ENCODE measurements around the gene MIF. TPM values are rescaled to one million over a fixed set of nuclear protein-coding genes. Genes with fewer than 3 reads are reported as not detected.
"Not testable (repeated sequence)": the region's sequence is repeated elsewhere in the genome, so short reads cannot be mapped to it uniquely, and the experiment has no call there.

The MIF gene
- total RNA-seq, 2 experiments from 2014 or later, result 1,115 to 1,141 TPM

GRCh38 chr22:23862103-23862502, 32.1 kb upstream of the MIF start:
- ChIA-PET POLR2A (no interaction called here), CTCF (interaction anchor here (0.6 to 2.1 kb wide), 5 partner anchors 11 to 165 kb away, joined by 3 to 6 read pairs (median 4); no protein-coding TSS in a partner anchor)

GRCh38 chr22:23864499-23865154, 29.6 kb upstream of the MIF start:
- CTCF ChIA-PET, result interaction anchor here (1.4 kb wide), 1 partner anchor 15 kb away, joined by 3 read pairs; no protein-coding TSS in a partner anchor
- POLR2A ChIA-PET, result not testable (repeated sequence)

- ChIA-PET POLR2A (no interaction called here), CTCF (no interaction called here)
These were observed 25.6 kb upstream of the MIF start for GRCh38 chr22:23868580-23868979.

- CTCF ChIA-PET, result interaction anchor here (0.7 to 1.1 kb wide), 3 partner anchors 17 to 230 kb away, joined by 3 read pairs; no protein-coding TSS in a partner anchor
- POLR2A ChIA-PET, result no interaction called here
These were observed 19.3 kb upstream of the MIF start for GRCh38 chr22:23874871-23875270.

GRCh38 chr22:23875801-23876200, 18.4 kb upstream of the MIF start:
- CTCF ChIA-PET, result no interaction called here
- POLR2A ChIA-PET, result no interaction called here

- ChIA-PET POLR2A (interaction anchor here (0.6 kb wide), 1 partner anchor 277 kb away, joined by 4 read pairs; no protein-coding TSS in a partner anchor), CTCF (no interaction called here)
These were observed 16.6 kb upstream of the MIF start for GRCh38 chr22:23877566-23877965.

GRCh38 chr22:23878219-23878618, 16.0 kb upstream of the MIF start:
- ChIA-PET CTCF (no interaction called here), POLR2A (no interaction called here)

GRCh38 chr22:23882370-23882769, 11.8 kb upstream of the MIF start:
- ChIA-PET CTCF (no interaction called here), POLR2A (no interaction called here)

GRCh38 chr22:23883658-23884057, 10.5 kb upstream of the MIF start:
- ChIA-PET CTCF (no interaction called here), POLR2A (no interaction called here)

GRCh38 chr22:23884140-23884539, 10.0 kb upstream of the MIF start:
- POLR2A ChIA-PET, result no interaction called here
- CTCF ChIA-PET, result no interaction called here

- ChIA-PET POLR2A (interaction anchor here (0.7 kb wide), 1 partner anchor 691 kb away, joined by 6 read pairs; no protein-coding TSS in a partner anchor), CTCF (interaction anchor here (0.7 kb wide), 1 partner anchor 262 kb away, joined by 4 read pairs; no protein-coding TSS in a partner anchor)
These were observed 5.4 kb upstream of the MIF start for GRCh38 chr22:23888615-23889401.

- CTCF ChIA-PET, result interaction anchor here (0.5 kb wide), 1 partner anchor 386 kb away, joined by 3 read pairs; no protein-coding TSS in a partner anchor
- POLR2A ChIA-PET, result no interaction called here
These were observed 4.6 kb upstream of the MIF start for GRCh38 chr22:23889620-23890019.

GRCh38 chr22:23891726-23892125, 2.5 kb upstream of the MIF start:
- CTCF ChIA-PET, result interaction anchor here (0.6 kb wide), 1 partner anchor 17 kb away, joined by 3 read pairs; no protein-coding TSS in a partner anchor
- POLR2A ChIA-PET, result no interaction called here

- ChIA-PET POLR2A (no interaction called here), CTCF (no interaction called here)
These were observed 2.1 kb upstream of the MIF start for GRCh38 chr22:23892130-23892529.

GRCh38 chr22:23892706-23893105, 1.5 kb upstream of the MIF start:
- ChIA-PET CTCF (interaction anchor here (2.0 kb wide), 1 partner anchor 20 kb away, joined by 13 read pairs; no protein-coding TSS in a partner anchor), POLR2A (interaction anchor here (2.5 kb wide), 1 partner anchor 19 kb away, joined by 30 read pairs; no protein-coding TSS in a partner anchor)

- ChIA-PET CTCF (interaction anchor here (0.6 to 2.0 kb wide), 4 partner anchors 13 to 118 kb away, joined by 3 to 13 read pairs (median 5); partner anchors contain the start of gene SLC2A11), POLR2A (interaction anchor here (0.6 to 2.5 kb wide), 8 partner anchors 10 to 142 kb away, joined by 3 to 30 read pairs (median 6); partner anchors contain the start of genes CABIN1, SLC2A11 and ZNF70)
These were observed 850 bp upstream of the MIF start for GRCh38 chr22:23893121-23893944.

GRCh38 chr22:23894710-23895598, 771 bp downstream of the MIF start:
- CTCF ChIA-PET, result interaction anchor here (0.6 to 2.0 kb wide), 5 partner anchors 18 to 1417 kb away, joined by 3 to 13 read pairs (median 3); partner anchors contain the start of gene SLC2A11
- POLR2A ChIA-PET, result interaction anchor here (0.6 to 2.5 kb wide), 10 partner anchors 9 to 1173 kb away, joined by 3 to 30 read pairs (median 8); partner anchors contain the start of genes CABIN1 and SLC2A11

GRCh38 chr22:23895599-23896144, 1.5 kb downstream of the MIF start:
- POLR2A ChIA-PET, result interaction anchor here (1.4 kb wide), 1 partner anchor 18 kb away, joined by 8 read pairs; no protein-coding TSS in a partner anchor
- CTCF ChIA-PET, result no interaction called here
